Stimulated activated CD4-positive, alpha-beta T cell treated with anti-CD3 and anti-CD28 coated beads, Interleukin-2, amount 100 ng/mL, for 48 hours (primary cell): ENCODE results near the gene LIMCH1.
"Not testable (repeated sequence)": the region's sequence is repeated elsewhere in the genome, so short reads cannot be mapped to it uniquely, and the experiment has no call there.

Experiments
- DNase-seq, 2 donors: peaks; one replicate each; pipeline ENCODE4 v3.0.0-alpha.2; 2020

The LIMCH1 gene

GRCh38 chr4:41646862-41647261, 108.9 kb downstream of the LIMCH1 start:
- no peak for DNase-seq

GRCh38 chr4:41647383-41647782, 109.4 kb downstream of the LIMCH1 start:
- DNase-seq, result no peak

GRCh38 chr4:41651150-41651549, 113.2 kb downstream of the LIMCH1 start:
- DNase-seq, result not testable (repeated sequence)

GRCh38 chr4:41652971-41653370, 115.0 kb downstream of the LIMCH1 start:
- DNase-seq, result no peak

DNA sequence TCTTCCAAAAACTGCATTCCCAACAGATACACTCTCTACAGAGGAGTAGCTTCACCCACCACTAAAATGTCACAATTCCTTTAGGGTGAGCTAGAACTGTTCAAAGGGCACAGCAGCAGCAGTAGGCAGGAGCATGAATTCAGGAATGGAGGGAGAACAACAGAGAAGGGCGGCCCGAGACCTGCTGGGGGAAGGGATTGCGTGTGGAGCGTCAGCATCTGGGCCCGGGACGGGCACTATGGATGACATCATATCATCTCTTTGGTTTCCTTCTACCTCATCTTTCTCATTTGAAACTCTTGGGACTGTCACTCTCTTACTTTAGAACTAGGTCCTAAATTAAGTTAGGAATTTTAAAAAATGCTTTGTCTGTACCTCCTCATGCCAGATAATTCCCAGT, 115.6 kb downstream of the LIMCH1 start:
- no peak for DNase-seq

DNA sequence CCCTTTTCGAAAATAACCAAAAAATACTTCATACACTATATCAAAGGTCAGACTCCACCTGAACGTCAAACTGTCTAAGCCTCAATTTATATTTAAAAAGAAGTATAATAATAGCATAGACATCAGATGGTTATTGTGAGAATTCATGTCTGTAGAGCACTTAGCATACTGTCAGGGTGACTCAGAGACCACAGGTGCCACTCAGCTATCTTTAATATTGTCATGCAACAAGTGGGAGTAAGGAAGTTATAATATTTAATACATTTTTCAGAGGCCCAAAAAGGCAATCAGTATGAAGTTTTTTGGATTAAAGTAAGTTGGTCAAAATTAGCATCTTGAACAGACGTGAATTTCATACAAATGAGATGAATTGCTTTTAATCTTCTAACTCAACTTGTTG, 117.2 kb downstream of the LIMCH1 start:
- DNase-seq, result no peak

- DNase-seq, result no peak
Observed at GRCh38 chr4:41656106-41656505, 118.1 kb downstream of the LIMCH1 start.

DNA sequence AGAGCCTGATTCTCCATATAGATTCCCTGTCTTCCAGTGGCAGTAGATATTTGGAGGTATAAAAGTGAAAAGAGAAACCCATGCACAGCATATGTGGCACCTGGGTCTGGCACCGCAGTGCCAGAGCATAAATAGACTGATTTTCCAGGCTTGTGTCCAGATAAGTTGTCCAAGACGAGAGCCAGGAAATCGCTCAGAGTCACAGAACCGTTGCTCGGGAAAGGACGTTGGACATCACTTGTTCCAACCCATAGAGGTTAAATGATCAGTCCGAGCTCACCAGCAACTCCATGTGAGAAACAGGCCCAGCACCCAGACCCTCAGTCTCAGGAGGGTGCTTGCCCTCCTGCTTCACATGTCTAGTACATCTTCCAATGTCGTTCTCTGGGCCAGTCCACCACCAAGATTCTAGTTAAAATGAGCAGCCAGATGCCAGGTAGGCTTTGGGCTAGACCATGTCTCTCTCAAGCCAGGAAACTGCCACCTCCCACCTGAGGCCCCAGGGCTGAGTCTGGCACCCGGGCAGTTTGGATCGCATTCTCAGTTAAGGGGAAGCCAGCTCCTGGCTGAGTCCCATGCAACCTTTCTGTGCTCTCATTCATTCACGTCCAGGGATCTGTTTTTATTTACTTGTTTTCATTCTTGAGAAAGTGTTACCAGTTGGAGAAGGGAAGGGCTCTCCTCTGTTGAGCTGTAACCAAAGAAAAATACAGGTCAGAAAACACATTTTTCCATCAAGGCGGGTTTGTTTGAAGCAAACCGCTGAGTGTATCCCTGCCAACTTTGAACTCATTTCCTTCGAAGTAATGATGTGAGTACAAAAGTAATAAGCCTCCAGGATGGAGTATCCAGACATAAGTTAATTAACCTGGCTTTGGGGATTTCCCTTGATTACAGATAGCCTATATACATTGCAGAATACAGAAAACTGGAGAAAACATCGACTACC, 118.9 kb downstream of the LIMCH1 start:
- DNase-seq, result no peak

- DNase-seq, result no peak
Observed at GRCh38 chr4:41657561-41657960, 119.6 kb downstream of the LIMCH1 start.

- DNase-seq, result no peak
Observed at GRCh38 chr4:41658163-41658562, 120.2 kb downstream of the LIMCH1 start.

DNA sequence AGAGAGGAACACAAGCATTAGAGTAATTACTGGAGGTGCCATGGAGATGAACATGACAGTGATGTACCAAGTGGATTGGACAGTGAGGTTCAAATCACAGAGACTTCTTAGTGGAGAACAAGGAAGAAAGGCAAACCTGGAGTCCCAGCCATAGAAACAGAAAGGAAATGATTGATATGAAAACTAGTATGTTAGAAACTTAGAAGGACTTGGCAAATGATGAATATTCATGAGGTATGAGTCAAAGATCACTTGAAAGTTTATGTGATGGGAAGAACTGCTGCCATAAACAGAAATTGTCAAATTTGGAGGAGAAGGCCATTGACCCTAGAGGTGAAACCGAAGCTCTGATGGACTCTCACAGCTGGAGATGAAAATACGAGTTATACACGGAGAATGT, 122.4 kb downstream of the LIMCH1 start:
- DNase-seq, result no peak

DNA sequence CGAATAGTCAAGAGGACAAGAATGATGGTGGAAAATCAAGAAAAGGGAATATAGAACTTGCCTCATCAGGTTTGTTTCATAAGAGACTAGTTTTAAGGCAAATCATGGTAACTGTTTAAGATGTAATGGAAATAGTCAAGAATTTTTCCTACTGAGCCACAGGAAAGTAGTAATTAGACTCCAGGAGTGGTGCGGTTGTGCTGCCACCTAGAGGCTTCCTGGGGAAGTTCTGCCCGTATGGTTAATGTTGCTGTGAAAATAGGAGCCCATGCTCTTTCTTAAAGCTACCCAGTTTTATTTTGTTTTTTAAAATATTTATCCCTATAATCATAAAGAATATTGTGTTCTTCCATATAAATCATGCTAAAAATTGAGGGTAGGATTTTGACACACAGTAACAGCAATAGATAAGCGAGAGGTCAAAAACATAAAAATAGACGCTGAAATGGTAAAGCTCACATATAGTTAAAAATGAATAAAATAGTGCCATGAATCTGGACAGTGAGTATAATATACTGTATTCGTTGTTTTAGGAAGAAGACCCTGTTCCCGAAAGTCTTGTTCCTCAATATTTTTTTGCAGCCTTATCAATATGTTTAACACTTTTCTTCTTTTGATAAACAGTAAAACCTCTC, 123.6 kb downstream of the LIMCH1 start:
- peak; percentile 35 to 49 for DNase-seq

DNA sequence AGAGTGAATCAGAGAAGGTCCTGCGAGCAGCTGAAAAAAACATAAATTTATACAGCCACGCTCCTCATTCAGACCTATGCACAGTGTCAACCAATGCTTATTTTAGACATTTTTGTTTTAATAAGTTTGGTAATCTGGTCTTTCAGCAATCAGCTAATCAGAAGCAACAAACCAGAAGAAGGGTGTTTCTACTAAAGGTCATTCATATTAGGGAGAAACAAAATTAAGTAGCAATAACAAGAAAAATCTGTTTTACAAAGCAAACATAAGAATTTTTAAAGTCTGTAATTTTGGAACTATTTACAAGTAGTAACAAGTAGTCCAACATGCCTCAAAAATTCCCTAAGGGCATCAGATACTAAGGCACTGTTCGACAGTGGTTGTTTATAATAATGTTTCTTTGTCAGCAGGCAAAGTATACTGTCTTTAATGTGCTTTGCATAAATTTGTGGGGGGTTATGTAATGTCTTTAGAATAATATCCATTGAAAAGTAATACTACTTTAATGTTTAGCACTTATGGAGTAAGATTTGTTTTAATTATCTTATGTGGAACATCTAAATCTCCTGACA, 127.8 kb downstream of the LIMCH1 start:
- DNase-seq, result no peak

DNA sequence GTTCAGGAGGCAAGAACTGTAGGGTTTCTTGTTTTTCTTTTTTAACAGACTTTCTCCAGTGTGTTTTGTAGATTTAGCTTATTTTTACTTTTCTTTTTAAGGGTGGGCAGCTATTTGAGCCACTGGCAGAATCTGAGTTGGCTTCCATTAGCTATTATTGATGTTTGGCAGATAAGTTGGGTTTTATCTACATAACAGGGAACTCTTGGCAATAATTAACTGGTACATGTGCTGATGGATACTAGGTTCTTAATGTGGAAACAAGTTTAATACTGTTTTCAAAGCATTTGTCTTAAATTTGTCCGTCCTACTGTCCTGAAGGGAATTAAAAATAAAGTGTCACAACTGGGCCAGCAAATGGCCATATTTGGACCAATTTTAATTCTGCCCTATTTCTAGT, 130.1 kb downstream of the LIMCH1 start:
- no peak for DNase-seq

- no peak for DNase-seq
Observed at GRCh38 chr4:41670530-41670929, 132.6 kb downstream of the LIMCH1 start.

DNA sequence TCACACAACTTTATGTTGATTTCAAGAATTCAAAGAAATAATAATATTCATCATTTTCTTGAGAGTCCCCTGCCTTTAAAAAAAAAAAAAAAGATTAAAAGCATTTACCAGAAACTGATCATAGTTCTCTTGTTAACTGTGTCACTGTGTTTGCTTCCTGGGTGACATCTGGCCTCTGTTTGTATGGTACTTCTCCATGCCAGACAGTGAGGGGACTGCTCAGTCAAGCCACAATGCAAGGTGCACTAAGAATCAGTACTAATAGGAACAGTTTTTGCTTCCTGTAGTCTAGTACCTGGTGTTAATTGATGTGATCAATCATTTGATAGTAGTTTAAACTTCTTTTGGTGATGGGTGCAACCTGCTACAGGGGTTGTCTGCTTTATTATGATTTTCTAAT, 133.0 kb downstream of the LIMCH1 start:
- no peak for DNase-seq

- no peak for DNase-seq
Observed at GRCh38 chr4:41678086-41678816, 140.3 kb downstream of the LIMCH1 start.

- no peak for DNase-seq
Observed at GRCh38 chr4:41678951-41679350, 141.0 kb downstream of the LIMCH1 start.

DNA sequence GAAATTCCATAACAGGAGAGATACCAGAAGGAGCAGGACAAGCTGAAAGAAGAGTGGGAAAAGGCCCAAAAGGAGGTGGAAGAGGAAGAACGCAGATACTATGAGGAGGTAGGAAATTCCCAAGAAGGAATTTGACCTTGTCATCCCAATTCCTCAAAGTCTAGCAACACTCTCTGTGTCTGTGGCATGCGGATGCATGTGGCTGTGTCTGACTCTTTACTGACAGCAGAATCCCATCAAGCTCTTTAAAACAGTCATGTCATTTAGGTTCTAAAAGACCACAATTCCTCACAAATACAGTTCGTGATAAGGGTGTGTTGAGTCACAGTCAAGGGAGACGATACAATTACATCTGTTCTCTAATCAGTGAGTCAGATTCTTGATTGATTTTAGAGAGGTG, 142.0 kb downstream of the LIMCH1 start:
- no peak for DNase-seq

DNA sequence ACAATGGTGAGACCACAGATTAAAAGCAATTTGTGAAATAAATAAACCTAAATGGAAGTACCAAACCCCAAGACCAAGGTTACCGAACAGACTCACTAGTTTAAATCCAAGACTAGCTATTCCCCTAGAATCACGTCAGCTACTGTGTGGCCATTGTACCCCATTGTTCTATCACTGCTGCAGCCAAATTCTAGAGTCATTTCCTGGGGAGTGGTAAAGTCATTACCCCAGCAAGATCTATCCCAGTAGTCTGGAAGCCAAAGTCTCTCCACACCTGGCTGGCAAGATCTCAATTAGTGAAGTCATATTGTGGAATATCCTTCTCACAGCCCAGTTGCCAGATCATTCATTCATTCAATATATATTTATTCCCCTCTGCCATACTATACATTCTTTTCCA, 143.1 kb downstream of the LIMCH1 start:
- DNase-seq, result no peak

DNA sequence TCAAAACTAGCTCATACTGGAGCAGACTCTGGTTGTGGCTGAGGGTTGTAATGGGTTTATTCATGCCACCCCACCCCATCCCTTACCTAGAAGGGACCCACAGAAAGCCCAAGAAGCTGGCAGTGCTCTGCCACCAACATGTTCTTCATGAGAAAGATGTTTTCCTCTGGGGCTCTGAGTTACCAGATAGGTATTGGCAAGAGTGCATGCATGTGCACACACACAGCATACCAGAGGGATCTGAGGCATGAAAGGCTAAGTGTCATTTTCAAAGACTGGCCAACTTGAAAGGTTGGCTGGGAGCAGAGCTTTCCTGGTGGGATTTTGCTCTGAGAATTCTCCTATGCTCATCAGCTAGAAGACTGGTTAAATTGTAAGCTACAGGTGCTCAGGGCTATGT, 145.4 kb downstream of the LIMCH1 start:
- no peak for DNase-seq

DNA sequence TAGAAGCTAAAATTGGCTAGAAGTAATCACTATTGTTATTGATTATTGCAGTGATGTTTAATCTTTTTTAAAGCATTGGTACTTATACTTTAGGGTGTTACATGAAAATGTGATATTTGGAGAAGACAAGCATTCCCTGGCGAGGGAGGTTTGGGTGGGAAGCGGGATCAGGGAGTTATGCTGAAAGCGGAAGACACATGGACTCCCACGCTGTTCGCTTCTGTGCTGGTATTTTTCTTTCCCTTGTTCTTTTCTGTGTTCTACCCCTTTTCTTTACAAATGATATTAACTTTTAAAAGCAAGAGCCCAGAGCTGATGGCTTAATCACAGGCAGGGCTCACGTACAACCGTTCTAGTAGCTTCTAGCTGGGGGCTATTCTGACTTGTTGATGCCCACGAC, 148.9 kb downstream of the LIMCH1 start:
- no peak for DNase-seq

DNA sequence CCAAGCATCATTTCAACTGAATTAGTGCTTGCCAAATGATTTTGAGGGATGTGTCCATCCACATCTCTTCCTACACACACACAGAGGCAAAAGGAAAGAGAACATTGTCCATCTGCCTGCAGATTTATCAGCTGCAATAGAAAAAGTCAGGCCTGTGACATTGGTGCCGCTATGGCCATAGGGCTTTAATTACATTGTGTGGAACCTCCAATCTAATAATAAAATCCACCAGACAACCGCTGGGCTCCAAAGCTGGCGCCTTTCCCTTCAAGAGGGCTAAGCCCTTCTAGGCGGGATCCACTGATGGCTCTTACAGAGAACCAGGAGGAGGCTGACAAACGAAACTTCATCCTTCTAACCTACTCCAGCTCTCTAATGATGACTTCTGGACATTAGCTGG, 150.0 kb downstream of the LIMCH1 start:
- DNase-seq, result no peak
